Vagina (tissue), 2 donors: ENCODE results near the gene CLDN25.

ENCODE experiments used
- CTCF ChIP-seq, 3 experiments: fragments of 450-650 bp in 2 of 3; fragments of 200-600 bp in 1 of 3; sonication (generic) in 1 of 3; IDR thresholded peaks; one replicate each; pipeline ENCODE4 v1.5.1; 2017 to 2019; ENCODE audit warnings: antibody characterized with exemption in 3 of 3, mild to moderate bottlenecking in 2 of 3, moderate library complexity in 2 of 3
- POLR2AphosphoS5 ChIP-seq, 2 donors: sonication (generic); formaldehyde crosslinking; IDR thresholded peaks; one replicate each; pipeline ENCODE4 v1.9.0; 2017; ENCODE audit warnings: antibody characterized with exemption in 2 of 2, mild to moderate bottlenecking in 2 of 2, low read depth in 1 of 2; ENCODE audit not compliant: insufficient read depth in 1 of 2

DNA sequence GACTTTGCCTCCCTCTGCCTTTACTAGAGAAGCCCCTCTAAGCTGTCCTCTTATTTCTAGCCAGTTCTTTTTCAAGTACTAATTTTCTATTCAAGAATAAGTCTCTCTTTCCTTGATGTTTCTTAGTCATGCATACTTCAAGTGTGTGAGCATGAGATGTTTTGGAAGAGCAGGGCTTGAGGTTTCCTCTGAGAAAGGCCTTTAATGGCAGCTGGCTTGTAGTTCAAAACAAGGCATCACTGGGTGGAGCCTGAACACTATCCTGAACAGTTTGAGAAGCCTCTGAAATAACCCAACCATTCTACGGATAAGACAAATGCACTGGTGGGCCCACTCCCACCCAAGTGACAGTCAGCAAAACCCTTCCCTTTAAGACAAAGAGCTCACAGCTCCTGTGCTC, 37.6 kb downstream of the CLDN25 start:
- TF ChIP-seq POLR2AphosphoS5 (IDR thresholded peaks at IDR 0.05; ENCODE audit: insufficient read depth in 1 of 2, low read depth in 1 of 2) = no peak
- TF ChIP-seq CTCF (IDR thresholded peaks at IDR 0.05) = no peak
